HG03565 (cell line): Measurements from ENCODE around the gene ARMC8.
A peak's percentile ranks its signal among the peaks of the same experiment; 100 is the strongest.

Experiments used
- ATAC-seq: cut with Tn5 transposase; IDR thresholded peaks from one replicate; pipeline ENCODE4 v1.9.1; 2021; ENCODE audit warnings: mild to moderate bottlenecking, moderate library complexity; ENCODE audit not compliant: unreplicated experiment

Gene ARMC8

DNA sequence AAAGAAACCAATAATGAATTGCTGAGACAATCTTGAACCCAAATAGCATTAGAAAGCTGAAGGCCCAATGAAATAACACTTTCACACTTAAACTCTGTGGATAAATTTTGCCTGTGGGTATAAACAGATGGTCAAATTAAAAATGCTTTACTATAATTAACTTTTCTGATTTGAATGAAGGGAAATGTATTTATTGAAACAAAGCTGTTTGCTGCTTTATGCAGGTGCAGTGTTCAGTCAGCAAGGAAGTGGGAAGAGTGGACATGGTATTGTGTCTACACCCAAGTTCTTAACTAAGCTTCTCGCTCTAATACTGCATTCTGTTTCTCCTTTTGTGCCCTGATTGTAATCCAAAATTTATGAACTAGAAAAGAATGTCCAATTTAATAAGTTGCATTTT is 110.8 kb downstream of the ARMC8 start:
- ATAC-seq, result no peak

GRCh38 chr3:138300647-138301046 is 113.5 kb downstream of the ARMC8 start:
- ATAC-seq, result no peak

DNA sequence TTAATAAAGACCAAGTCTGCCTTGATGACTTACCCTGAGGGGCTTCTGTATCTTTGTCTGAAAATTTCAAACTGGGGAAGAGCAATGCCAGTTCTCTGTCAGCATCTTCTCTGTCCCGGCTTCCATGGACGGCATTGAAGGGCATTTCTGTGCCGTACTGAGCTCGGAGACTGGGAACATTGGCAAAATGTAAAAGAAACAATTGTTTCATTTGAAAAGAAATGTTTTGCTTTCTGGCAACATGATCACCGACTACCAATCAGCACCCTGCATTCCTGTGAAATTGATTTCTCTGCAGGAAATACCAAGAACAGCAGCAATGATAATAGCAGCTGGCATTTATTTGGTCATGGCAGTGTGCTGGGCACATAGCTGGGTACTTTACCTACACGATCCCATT is 116.4 kb downstream of the ARMC8 start:
- ATAC-seq, result no peak

- no peak for ATAC-seq
Measured at GRCh38 chr3:138307899-138308298, 120.8 kb downstream of the ARMC8 start.

DNA sequence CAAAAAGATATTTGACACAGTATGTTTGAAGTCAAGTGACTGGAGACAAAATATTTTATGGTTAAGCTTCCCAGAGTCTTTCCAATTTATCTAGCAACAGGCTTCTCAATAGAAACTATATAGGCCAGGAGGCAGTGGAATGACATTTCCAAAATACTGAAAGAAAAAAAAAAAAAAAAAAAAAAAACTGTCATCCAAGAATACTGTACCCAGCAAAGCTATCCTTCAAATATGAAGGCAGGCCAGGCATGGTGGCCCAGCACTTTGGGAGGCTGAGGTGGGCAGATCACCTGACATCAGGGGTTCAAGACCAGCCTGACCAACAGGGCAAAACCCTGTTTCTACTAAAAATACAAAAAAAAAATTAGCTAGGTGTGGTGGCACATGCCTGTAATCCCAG is 121.7 kb downstream of the ARMC8 start:
- no peak for ATAC-seq

DNA sequence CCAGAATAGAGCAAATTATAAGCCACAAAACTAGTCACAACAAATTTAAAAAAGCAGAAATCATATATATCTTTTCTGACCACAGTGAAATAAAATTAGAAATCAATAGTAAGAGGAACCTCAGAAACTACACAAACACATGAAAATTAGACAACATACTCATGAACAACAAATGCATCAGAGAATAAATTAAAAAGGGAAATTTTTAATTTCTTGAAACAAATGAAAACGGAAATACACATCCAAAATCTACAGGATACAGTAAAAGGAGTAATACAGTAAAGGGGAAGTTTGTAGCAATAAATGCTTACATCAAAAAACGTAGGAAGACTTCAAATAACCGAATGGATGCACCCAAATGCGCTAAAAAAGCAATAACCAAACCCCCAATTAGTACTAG is 123.4 kb downstream of the ARMC8 start:
- no peak for ATAC-seq

GRCh38 chr3:138314751-138315150 is 127.7 kb downstream of the ARMC8 start:
- no peak for ATAC-seq

- no peak for ATAC-seq
Measured at GRCh38 chr3:138317687-138318086, 130.6 kb downstream of the ARMC8 start.

GRCh38 chr3:138323971-138324370 is 136.9 kb downstream of the ARMC8 start:
- no peak for ATAC-seq

DNA sequence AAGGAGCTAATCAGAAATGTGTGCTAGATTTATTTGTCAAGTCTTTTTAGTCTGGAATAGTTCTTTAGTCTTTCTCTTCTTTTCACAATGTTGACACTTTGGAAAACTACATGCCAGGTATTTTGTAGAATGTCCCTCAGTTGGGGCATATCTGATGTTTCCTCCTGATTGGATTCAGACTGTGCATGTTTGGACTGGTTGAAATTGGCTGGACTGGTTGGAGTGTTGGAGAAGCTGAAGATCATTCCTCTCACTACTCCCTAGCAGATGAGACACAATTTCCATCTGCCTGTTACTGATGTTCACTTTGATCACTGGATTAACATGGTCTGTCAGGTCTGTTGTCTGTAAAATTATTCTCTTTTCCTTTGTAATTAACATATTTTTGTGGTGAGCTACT is 138.9 kb downstream of the ARMC8 start:
- no peak for ATAC-seq

GRCh38 chr3:138326866-138327595 is 139.9 kb downstream of the ARMC8 start:
- no peak for ATAC-seq

DNA sequence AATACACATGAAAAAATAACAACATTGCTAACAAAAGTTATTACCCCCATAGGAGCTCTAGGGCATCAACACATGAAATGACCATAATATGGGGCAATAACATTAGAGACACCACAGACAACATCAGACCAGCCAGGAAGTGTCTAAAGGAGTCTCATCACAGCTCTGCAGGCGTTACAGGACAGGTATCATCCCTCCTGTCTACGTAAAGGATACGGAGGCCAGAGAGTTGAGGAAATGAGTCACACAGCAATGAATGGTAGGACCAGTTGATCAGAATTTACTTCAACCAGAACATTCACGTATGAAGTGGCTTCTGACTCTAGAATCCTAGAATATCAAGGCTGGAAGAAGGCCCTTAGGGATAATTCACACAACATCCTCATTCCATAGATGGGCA is 140.7 kb downstream of the ARMC8 start:
- ATAC-seq, result no peak

GRCh38 chr3:138328341-138328740 is 141.2 kb downstream of the ARMC8 start:
- no peak for ATAC-seq

- peak; percentile 64 for ATAC-seq
Measured at GRCh38 chr3:138329127-138329983, 142.3 kb downstream of the ARMC8 start, which contains the start of gene NME9. Gene NME9 (minus strand): TSS chr3:138329851. CDS start chr3:138329335, 516 bp downstream.

DNA sequence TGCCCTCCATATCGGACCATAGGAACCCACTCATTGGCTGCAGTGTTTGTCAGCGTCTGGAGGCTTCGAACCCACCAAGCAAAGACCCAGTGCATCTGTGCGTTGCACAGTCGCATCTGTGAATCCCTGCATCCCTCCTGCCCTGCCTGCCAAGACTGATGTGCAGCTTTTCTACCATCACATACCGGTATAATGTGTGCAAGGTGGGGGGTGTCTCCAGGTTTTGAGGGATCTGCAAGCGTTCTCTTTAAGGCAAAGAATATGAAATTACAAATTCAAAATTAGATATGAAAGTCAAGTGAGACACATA is 142.8 kb downstream of the ARMC8 start:
- ATAC-seq, result no peak

DNA sequence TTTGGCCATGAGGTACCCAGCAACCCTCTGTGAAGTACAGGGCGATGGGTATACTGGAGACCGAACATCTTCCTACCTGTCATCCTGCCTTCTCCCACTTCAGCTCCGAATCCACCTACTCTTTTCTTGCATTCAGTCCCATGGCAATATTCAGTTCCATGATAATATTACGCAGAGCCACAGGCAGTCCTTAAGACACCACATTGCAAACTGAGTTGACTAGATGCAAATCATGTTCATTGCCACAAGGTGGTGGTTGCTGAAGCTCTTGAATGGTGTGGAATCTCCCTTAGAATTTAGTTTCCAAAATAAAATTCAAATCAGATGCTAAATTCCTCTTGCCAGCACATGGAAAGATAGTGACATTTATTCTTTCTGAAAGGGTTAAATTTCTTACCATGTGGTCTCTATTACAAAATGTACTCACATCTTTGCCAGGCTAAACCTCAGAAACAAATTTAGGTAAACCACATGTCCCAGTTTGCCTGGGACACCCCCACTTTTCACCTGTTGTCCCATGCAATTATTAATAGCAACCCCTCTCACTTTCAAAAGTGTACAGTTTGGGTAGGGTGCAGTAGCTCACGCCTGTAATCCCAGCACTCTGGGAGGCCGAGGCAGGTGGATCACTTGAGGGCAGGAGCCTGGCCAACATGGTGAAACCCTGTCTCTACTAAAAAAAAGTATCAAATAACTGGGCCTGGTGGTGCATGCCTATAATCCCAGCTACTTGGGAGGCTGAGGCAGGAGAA is 144.2 kb downstream of the ARMC8 start:
- no peak for ATAC-seq

GRCh38 chr3:138332472-138333073 is 145.5 kb downstream of the ARMC8 start:
- ATAC-seq, result no peak

DNA sequence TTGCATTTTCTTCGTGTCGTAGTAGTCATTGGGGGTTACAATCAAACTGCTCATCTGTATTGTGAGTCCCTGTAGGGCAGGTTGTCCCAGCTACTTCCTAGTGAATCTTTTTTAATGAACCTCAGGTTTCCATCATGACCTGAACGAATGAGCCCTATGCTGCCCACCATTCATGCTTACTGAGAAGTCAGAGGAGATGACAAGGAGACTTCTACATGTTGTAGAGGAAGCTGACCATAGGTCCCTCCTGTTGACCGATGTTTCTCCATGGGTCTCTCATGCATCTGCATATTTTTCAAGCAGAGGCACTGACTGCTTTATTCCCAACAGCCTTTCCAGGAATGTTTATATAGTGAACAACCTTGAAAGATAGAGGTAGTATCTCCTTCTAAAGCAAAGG is 147.5 kb downstream of the ARMC8 start:
- no peak for ATAC-seq

DNA sequence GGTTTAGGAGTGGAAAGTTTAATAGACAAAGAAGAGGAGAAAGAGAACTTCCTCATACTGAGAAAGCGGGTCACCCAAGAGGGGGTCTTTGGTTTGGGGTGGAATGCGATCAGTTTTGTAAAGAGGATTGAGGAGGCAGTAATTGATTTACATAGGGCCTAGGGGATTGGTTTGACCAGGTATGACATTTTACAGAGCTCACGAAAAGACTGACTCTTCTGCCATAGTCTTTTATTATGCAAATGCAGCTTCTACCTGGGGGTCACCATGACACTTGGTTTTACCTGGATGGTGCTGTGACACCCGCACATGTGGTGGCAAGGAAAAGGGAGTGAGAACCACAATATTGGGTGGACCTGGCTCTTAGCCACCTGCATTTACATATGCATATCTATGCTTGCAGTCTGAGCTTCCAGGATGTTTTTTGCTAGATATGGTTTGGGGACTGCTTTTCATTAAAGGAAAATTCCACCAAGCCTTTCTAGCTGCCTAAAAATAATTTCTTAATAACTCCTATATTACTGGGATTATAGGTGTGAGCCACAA is 149.4 kb downstream of the ARMC8 start:
- ATAC-seq, result no peak

DNA sequence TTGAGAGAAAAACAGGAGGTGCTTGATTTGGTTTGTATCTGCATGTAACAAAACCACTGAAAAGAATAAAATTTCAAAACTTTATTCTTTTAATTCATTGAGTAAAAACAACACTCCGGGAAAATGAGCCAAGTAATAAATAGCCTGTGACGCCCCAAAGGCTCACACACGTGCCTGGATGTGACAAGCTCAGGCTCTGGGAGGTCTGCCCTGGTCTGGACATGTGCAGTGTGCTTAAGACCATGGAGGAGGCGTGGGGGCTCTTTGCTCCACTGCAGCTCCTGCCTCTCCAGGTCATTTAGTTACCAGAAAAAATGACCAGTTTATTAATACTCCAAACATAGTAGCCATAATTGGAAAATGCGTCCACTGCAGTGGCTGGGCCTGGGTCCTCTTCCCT is 151.1 kb downstream of the ARMC8 start:
- no peak for ATAC-seq

DNA sequence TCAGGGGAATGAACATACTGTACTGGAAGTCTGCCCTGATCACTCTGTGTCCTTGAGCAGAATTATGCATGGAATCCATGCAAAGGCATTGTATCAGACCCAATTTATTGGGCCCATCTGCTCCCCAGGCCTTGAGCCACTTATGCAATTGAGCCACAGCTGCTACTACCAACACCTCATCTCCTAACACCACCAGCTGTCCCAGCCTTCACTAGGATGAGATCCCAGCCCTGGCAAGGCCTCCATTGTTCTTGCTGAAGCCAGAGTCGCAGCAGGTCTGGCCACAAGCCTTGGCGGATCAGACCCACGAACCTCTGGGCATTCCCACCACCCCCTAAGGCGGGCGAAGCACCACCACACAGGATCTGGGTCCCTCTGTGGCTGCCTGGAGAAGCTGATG is 151.7 kb downstream of the ARMC8 start:
- no peak for ATAC-seq
